NCI-H82 (cell line): ENCODE results near the gene ADRM1.

Experiments
- DNase-seq: peaks from one replicate; lab custom pipeline; 2025; lab: John Stamatoyannopoulos, UW

ADRM1 gene, protein sequence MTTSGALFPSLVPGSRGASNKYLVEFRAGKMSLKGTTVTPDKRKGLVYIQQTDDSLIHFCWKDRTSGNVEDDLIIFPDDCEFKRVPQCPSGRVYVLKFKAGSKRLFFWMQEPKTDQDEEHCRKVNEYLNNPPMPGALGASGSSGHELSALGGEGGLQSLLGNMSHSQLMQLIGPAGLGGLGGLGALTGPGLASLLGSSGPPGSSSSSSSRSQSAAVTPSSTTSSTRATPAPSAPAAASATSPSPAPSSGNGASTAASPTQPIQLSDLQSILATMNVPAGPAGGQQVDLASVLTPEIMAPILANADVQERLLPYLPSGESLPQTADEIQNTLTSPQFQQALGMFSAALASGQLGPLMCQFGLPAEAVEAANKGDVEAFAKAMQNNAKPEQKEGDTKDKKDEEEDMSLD

DNA sequence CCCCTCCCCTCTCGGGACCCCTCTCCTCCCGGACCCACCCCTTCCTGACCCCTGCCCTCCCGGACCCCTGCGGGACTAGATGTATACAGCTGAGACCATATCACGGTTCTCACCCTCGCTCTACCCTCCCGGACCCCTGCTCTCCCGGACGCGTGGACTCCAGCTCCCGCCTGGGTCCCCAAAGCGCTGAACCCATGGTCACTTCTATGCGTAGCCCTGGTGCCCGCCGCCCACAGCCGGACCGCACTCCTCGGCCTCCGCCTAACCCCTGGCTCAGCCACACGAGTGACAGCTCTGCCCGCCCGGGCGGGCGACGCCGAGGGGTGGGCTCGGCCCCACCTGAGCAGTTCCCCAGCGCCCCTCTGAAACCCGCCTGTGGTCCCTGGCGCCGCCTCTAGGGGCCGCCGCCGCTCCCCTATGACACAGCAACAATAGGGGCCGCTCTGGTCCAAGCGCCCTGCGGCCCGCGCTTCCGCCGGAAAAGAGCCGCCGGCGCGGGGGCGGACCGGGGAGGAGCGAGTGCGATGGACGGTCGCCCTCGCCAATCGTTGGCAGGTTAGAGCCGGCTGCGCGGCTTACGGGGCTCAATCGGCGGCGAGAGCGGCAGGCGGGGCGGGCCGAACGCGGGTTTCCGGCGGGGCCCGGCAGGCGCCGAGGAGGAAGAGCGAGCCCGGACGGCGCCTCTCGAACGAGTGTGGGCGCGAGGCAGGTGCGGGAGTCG lies at the start of gene ADRM1:
ADRM1 (plus strand) TSS at position 657 of the 721 bp plus-strand sequence. CDS start 572 bp downstream, outside the sequence.
- DNase-seq: peak; percentile 98

DNA sequence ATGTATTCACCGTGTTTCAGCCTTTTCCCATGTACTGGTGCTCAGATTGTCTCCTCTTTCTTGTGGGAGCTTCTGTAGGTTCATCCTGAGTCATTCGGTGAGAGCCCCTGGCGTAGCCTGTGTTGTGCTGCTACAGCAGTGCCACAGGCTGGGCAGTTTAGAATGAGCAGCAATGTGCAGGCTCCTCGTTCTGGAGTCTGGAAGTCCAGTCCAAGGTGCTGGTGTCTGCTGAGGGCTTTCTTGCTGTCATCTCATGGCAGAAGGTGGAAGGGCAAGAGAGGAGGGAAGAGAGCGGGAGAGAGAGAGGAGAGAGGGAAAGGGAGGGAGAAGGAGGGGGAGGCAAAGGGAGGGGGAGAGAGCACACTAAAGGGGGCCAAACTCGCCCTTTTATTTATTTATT lies 49.4 kb upstream of the ADRM1 start:
- no peak for DNase-seq

DNA sequence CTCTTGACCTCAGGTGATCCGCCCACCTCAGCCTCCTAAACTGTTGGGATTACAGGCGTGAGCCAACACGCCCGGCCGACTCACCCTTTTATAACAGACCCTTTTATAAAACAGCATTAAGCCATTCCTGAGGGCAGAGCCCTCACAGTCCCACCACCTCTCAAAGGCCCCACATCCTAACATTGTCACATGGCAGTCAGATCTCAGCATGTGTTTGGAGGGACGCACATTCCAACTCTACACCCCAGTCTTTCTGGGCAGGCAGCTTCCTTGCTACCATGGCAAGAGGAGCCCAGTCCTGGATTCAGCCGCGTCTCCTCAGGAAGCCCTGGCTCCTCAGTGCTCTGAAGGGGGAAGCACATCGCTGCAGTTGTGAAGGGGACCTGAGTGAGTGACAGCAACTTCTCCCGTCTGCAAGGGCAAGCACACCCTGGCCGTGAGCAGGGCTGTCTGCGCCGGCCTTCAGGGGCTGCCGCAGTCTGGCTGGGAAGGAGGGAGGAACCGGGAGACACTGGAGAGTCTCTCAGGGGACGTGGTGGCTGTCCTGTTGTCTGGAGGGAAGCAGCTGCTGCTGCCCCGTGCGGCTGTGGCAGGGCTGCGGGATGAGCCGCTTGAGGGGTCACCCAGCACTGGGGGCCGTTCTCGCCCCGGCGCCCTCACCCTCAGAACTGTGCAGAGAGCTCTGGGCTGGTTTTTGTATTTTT lies 48.6 kb upstream of the ADRM1 start:
- no peak for DNase-seq

DNA sequence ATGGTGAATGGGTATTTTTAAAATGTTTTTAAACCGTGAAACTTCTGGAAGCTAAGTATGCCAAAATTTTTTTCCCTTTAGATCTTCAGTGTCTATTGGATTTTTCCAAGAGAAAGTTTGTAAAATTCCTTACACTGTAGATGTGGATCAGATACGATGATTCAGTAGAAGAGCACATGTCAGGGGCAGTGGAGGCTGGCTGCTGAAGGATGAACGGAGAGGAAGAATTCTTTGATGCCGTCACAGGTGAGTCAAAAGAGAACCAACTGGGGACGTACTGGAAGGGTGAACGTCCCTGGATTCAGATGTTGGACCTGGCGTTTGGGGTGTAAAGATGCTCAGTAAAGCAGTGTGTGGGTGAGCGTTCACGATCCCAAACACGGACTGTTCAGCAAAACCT lies 46.8 kb upstream of the ADRM1 start:
- DNase-seq: no peak

DNA sequence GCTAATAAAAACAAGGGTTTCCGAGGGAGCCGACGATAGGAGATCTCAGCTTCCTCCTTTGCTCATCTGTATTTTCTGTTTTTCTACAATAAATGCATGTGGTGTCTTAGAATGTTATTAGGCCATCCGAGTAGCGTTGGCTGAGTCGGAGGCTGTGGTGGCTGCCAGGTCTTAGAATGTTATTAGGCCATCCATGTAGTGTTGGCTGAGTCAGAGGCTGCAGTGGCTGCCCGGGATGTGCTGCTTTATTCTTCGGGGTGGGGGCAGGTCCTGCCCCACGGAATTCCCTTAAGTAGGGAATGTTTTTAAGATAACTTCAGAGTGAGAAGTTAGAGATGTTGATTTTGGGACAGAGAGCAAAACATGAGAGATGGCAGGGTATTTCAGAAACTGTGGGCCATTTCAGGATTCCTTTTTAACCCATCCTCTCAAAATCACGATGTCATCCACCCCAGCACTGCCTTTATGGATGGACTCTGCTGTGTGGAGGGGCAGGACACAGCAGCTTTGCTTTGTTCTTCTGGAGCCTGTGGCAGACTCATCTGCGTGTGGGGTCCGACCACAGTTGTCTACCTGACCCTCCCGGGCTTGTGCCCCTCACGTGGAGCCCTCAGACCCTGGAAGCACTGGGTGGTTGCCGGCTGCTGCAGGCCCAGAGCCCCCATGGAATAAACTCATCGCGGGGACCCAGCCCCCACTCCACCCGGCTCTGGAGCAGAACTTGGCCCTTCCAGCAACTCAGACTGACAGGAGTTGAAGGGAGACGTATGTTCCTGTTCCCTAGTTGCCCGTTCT lies 44.1 kb upstream of the ADRM1 start:
- no peak for DNase-seq

DNA sequence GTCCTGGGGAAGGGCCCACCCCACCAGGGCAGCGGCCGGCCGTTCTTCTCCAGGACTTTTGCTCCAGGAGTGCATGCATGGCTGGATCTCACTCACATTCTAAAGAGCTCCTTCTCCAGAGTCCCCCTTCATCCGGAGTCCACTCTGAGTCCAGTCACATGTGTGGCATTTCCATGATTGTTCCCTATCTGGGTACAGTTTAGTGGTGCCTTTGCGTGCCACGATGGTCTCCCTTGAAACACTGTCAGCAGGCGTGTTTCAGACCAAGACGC lies 43.6 kb upstream of the ADRM1 start:
- no peak for DNase-seq

DNA sequence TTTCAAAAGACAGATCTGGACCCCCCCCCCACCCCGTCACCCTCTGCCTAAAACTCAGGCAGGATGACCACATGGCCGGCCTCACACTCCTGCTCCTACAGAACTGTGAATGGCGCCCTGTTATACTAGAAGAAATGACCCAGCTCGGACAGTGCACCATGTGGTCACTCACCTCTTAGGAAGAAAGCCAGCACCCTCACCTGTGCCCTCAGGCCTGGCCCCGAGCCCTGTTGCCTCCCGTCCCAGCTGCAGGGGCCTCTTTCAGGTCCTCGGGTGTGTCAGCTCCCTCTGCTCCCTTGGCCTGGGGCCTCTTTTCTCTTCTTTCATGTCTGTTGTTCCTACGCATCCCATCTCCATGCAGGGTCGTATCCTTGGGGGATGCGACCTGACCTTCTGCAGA lies 40.7 kb upstream of the ADRM1 start:
- DNase-seq: no peak

DNA sequence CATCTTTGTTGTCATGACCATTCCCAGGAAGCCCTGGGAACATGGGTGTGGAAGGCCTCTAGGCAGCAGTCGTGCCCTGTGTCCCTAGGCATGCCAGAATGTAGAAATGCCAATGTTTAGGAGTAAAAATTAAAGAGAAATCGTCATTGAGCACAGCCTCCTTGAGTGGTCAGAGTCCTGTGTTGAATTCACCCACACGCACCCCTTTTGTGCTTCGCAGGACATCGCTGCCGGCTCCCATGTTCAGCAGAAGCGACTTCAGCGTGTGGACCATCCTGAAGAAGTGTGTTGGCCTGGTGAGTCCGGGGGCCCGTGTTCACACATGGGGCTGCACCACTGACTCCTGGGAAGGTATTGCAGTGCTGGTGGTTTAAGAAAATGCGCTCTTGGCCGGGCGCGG lies 39.4 kb upstream of the ADRM1 start:
- DNase-seq: no peak

DNA sequence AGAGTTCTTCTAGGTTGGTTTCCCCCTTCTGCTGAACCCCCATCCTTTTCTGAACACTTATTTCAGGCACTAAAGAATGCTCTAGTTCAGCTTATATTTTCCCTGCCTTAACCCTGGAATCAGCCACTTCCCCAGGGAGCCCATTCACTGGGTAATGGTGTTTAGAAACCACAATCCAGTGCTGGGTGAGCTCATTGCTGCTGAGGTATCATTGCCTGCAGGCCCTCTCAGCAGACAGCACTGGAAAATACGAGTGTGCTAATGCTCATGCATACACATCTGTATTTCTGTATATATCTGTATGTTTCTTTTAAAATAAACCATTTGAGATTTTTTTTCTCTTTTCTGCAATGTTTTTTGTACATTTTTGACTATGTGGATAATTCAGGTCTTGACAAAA lies 37.4 kb upstream of the ADRM1 start:
- no peak for DNase-seq

DNA sequence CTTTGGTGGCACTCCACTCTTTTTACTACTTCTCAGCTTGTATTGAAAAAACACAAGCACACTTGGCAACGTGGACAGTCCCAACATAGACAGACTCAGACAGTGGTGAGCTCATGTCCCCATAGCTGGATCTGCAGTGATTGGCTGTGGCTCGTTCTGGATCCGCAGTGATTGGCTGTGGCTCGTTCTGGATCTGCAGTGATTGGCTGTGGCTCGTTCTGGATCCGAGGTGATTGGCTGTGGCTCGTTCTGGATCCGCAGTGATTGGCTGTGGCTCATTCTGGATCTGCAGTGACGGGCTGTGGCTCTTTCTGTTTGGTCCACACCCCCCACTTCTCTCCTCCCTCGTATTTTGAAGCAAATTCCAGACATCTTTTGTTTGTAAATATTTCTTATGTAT lies 36.5 kb upstream of the ADRM1 start:
- DNase-seq: peak; percentile 12

DNA sequence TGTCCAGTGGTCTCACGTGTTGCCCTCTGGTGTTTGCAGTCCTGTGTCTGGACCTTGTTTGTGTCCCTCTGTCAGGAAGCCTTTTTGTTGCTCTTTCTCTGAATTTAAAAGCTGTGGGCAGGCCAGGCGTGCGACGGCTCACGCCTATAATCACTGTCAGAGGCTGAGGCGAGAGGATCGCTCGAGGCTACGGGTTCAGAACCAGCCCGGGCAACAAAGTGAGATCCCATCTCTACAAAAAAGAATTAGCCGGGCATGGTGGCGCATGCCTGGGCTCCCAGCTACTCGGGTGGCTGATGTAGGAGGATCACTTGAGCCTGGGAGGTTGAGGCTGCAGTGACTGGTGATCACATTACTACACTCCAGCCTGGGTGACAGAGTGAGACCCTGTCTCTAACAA lies 35.9 kb upstream of the ADRM1 start:
- no peak for DNase-seq

DNA sequence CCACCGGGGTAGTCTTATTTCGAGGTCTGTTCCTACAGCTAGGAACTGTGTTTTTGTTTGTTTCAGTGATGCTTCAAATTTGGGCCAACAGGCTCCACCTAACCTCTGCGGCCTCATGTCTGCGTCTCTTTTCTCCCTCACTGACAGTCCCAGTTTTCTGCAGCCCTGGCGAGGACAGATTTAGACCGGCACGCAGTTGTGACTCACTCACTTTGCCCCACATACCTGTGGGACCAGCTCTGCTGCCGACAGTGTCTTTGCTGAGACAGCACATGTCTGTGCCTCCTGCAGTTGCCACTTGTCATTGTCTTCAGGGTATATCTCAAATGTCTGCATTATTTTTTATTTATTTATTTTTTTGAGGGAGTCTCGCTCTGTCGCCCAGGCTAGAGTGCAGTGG lies 35.3 kb upstream of the ADRM1 start:
- DNase-seq: no peak

DNA sequence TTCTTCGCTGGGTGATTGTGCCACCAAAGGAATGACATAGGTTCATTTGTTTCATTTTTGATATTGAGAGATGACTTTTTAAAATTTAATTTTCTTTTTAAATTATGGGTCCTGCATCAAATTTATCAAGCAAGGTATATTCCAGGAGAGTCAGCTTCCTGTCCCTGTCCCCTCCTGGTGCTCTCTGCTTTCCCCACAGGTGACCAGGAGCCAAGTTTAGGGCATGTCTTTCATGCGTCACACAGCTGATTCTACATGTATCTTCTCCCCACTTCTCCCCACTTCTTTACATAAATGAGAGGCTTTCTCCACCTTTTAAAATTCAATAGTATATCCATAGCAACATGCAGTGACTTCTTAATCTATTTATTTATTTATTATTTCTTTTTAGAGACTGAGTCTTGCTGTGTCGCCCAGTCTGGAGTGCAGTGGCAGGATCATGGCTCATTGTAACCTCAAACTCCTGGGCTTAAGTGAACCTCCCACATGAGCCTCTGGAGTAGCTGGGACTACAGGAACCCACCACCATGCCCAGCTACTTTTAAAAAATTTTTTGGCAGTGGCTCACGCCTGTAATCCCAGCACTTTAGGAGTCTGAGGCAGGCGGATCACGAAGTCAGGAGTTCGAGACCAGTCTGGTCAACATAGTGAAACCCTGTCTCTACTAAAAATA lies 34.4 kb upstream of the ADRM1 start:
- DNase-seq: no peak

DNA sequence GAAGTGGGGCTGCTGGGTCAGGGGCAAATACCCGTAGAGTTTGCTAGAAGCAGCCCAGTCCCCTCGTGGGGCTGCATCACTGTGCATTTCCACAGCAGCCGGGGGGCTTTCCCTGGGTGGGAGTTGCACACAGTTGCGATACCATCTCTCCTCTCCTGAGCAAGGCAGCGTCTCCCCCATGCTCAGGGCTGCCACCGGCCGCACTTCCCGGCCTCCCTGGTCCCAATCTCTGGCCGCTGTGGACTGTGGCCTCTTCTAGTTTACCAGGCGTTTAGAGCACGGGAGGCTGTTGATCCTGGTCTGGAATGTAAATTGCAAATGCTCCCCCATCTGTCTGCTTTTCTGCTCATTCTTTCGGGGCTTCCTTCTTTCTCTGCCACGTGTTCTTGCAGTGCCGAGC lies 33.4 kb upstream of the ADRM1 start:
- peak; percentile 14 for DNase-seq

DNA sequence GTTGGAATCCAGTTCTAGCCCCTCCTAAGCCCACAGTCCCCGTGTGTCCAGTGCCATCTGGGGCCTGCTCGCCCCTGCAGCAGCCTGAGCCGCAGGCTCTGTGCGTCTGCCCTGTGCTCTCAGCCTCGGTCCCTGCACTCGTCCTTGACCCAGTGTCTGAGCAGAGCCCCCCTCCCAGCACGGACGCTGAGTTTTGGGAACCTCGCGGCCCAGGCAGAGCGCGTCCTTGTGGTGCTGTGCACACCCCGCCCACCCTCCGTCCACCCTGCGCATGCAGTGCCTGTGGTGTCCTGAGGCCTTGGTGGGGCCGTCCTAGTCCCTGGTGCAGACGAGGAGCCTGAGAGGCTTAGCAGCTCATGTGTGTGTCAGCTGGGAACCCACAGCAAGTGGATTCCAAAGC lies 32.9 kb upstream of the ADRM1 start:
- peak; percentile 24 for DNase-seq

DNA sequence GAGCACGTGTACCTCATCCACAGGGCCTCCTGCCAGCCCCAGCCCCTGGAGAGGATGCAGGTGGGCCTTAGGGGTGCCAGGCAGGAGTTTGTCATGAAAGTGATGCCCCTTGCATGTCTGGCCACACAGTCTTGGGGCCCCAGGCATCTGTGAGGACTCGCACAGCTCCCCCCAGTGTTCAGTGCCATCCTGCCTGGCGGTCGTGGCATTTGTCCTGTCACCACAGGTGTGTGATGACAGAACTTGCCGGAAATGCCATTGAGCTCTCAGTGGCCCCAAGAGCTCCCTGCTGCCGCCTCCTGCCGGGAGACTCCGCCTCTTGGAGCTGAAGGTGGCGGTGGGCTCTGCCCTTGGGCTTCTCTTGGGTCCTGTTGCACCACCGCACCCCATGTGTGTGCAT lies 30.6 kb upstream of the ADRM1 start:
- no peak for DNase-seq

DNA sequence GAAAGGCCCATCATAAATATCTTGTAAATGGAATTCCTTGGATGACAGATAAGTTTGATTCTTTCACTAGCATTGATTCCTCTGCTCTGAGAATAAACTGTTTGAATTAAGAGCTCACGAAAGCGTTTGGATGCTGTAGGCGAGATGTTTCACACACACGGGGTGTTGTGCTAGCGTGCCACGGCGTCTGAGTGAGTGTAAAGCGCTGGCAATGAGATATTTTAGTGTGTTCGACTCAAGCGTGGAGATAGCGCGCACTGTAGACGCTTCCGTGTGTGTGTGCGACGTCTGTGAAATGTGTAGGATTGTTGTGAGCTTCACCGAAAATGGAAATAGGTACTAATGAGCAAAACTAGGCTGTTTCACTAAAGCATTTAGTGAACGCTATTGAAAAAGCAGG lies 29.4 kb upstream of the ADRM1 start:
- no peak for DNase-seq

DNA sequence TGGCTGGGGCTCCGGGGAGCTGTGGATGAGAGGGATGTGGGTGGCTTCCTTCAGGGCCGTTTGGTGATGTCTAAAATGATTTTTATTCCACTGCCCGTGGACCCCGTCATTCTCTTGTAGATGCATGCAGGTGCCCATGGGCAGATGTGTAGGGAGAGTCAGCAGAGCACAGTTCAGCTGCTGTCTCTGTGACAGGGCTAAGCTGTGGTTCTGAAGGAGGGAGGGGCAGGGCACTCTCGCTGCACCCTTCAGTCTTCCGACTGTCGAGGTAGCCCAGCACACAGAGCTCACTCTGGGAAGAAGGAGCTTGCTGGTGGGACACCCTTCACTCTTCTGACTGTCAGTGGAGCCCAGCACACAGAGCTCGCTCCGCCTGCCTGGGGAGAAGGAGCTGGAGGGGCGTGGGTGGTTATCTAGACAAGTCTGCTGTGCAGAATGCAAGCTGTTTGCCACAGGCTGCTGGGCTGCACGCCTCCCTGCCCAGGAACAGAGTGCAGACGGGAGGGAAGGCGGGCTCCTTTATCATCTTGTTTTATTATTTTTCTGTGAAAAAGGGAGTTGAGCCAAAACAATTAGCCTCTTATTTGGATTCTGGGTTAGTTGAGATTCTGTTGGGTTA lies 28.4 kb upstream of the ADRM1 start:
- no peak for DNase-seq

DNA sequence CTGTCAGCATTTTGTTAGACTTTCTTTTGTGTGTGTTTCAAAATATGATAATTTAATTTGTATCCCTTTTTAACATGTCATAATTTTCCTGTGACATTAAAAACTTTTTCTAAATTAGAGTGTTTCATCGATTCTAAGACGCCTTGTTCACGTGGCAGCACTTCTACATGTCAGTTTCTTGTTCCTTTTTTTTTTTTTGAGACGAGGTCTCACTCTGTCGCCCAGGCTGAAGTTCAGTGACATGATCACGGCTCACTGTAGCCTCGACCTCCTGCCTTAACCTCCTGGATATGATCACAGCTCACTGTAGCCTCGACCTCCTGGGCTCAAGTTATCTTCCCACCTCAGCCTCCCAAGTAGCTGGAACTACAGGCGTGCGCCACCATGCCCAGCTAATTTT lies 27.6 kb upstream of the ADRM1 start:
- no peak for DNase-seq

DNA sequence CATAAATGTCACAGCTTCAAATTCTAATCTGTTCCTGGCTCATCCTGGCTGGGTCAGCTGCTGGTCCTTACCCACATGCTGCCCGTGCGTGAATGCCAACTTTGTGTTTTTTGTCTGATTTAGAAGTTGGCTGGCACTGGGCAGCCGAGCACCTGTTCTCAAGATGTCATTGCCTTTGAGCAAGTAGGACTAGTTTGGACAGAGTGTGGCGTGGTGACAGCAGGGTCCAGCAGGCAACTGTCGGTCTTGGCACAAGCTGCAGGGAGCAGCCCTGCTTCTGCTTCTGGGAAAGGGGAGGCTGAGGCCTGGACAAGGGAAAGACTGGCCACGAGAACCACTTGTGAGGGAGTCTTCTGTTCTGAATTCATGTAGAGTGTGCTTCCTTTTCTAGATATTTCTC lies 26.4 kb upstream of the ADRM1 start:
- no peak for DNase-seq

DNA sequence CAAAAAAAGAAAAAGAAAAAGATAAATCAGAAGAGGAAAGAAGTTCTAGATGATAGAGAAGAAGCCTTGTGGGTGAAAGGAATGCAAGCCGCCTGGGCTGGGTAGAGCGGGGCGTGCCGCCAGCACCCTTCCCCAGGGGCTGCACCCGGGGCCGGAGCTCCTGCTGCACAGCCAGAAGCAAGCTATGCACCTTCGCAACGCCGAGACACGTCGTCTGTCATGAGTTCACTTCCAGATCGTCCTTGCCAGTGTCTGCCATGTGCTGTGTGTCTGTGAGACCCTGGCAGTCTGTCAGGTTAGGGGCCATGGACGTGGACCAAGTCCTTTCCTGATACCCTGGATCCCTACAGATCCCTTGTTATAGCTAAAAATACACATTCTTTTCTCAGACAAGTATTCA lies 25.5 kb upstream of the ADRM1 start:
- DNase-seq: no peak
